GM21825 (cell line): Measurements from ENCODE around the gene RPUSD4.

Experiments used
- ATAC-seq: cut with Tn5 transposase; IDR thresholded peaks from one replicate; pipeline ENCODE4 v1.9.1; 2021; ENCODE audit warnings: mild to moderate bottlenecking, moderate library complexity; ENCODE audit not compliant: unreplicated experiment

Gene RPUSD4

DNA sequence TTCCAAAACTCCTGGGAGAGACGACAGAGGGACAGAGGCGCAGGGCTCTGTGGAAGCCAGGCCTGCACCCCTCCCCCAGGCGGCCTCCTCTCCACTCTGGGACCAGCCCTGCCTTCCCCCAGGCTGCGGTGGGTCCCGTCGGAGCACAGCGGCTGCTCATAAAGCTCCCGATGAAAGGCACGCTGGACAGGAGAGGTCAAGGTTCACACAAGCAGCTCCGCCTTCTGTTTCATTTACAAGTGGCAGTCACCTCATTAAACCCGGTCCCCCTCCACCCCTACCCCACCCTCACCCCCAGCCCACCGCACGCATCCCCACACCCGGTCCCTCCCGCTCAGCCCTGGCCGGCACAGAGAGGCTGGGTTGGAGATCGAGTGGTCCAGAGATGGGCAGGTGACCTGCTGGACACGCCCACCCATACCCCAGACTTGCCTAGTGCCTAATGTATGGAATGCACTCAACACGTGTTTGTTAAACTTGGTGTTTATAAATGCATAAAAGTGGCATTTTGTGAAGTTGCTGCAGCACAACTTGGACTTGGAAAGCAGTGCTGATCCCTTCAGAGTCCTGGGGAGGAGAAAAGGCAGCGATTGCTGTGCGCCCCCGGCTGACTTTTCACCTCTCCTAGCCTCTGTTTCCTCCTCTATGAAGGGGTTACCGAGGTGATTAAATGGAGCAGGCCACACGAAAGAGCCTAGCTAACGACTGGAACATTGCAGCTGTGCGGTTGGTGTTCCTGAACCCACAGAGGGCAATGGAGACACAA is 26.0 kb downstream of the RPUSD4 start:
- no peak for ATAC-seq

DNA sequence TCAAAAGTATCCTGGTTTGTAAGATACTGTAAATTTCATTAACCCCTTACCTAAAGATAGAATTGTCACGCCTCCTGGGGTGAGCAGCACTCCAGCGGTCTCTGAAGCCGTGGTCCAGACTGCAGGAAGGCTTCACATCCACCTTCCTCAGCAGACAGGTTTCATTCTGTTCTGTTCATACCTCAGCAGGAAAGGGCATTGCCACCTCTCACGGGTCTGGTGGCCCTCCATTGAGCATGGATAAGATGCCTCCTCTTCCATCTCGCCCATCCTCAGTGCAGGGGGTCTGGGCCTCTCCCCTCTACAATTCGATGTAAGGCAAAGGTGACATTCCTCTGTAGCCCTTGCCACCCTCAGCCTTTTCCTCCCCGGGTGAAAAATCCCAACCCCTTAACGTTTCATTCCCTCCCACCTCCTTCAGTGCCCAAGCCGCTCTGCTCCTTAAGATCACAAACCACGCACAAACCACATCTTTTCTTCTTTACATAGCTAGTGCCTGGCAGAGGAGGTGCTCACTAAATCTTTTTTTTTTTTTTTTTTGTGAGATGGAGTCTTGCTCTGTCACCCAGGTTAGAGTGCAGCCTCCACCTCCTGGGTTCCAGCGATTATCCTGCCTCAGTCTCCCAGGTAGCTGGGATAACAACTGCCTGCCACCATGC is 28.5 kb downstream of the RPUSD4 start:
- ATAC-seq = no peak

DNA sequence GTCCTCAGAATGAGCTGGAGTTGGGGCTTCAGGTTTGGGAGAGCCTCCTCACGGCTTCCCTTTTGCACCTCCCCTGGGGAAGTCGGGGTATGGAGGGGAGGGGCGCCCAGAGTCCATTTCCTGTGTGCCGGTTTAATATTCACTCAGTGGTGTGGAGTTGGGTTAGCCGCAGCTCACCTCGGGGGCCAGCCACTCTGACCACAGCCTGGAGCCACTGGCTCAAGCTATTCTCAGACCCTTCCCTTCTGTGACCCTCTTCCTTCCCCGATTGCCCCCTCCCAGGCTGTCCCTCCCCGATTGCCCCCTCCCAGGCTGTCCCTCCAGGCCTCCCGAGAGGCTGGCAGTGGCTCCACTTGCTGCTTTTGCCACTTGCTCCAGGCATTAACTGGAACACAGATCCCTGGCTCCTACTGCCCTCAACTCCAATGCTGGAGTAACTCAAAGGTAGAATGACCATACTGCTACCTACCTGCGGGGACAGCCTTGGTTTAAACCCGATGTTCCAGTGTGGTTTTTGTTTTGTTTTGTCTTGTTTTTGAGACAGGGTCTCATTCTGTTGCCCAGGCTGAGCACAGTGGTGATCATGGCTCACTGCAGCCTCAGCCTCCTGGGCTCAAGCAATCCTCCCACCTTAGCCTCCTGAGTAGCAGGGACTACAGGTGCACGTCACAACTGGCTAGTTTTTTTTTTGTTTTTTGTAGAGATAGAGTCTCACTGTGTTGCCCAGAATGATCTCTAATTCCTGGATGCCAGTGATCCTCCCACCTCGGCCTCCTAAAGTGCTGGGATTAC is 29.3 kb downstream of the RPUSD4 start:
- ATAC-seq = peak; percentile 65

- no peak for ATAC-seq
These were observed 34.5 kb downstream of the RPUSD4 start for GRCh38 chr11:126176853-126177470.

GRCh38 chr11:126175393-126175792 is 36.1 kb downstream of the RPUSD4 start:
- no peak for ATAC-seq

GRCh38 chr11:126174816-126175215 is 36.6 kb downstream of the RPUSD4 start:
- no peak for ATAC-seq

DNA sequence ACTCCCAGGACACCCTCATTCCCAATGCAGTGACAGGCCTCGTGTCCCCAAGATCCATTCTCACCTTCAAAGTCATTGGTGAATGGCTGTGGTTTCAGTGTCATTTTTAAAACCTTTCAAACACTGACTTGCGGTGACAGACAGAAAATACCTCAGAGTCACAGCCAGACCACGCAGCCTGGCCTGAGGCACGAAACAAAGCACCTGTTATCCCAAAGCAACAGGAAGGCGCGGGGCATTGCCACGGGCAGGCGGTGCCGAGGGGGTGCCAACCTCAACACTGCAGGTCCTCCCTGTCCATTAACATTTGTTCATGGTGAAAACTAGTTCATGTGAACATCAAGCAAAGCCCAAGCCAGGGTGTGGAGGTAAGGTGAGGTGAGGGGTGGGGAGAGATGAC is 38.2 kb downstream of the RPUSD4 start:
- ATAC-seq = no peak

DNA sequence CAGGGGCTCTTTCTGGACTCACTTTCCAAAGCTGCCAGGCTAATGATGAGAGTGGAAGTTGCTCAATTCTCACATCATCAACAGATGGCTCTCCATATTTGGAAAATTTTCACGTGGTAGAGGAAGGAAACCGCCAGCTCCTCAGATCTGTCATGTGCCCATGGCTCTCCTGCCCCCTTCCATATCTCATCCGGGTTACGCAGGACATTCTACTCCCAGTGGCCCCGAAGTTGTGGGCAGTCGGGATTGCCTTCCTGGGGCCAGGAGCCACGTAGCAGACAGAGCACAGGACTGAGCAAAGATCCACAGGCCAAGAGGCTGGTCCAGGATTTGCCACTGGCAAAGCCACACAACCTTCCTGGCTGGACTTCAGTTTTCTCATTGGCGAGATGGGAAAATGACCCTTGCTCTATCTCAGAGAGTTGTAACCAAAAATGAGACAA is 38.8 kb downstream of the RPUSD4 start:
- ATAC-seq = no peak

GRCh38 chr11:126169291-126169690 is 42.2 kb downstream of the RPUSD4 start:
- ATAC-seq = no peak

GRCh38 chr11:126167488-126167887 is 44.0 kb downstream of the RPUSD4 start:
- ATAC-seq = no peak

- no peak for ATAC-seq
These were observed 45.0 kb downstream of the RPUSD4 start for GRCh38 chr11:126166413-126166812.

DNA sequence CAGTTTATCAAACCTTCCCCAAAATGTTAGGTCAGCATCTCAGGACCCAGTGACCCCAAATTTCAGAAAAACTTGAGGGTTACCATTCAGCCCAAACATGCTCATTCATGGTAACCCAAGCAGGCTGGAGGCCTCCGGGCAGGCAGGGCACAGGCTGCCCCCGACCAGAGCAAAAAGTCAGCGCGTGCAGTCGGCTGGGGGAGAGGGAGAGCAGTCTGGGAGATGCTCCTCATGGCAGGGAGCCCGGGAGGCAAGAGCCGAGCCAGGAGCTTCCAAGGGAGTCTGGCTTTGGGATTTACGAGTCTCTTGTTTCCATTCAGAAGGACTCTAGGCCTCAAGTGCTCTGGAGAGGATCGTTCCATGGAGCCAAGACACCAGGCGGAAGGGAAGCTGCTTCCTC is 45.7 kb downstream of the RPUSD4 start:
- ATAC-seq = no peak

DNA sequence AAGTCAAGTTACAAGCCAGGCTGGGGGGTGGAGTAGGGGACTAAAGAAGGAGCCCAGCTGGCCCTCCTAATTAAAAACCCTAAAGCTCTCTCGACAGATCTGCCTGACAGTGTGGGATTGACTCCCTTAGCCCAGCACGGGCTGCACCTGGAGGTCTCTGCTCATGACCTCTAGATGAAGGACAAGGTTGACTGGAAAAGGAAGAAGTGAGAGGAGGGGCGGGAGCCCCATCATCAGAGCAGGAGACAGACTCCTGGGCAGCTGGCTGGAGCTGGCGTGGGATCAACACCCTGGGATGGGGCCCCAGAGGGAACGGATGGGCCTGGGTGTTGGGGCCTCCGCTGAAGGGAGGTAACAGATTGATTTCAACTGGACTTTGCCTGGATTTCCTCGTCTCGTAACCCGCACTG is 46.1 kb downstream of the RPUSD4 start:
- ATAC-seq = no peak

- ATAC-seq = no peak
These were observed 46.7 kb downstream of the RPUSD4 start for GRCh38 chr11:126164781-126165180.

DNA sequence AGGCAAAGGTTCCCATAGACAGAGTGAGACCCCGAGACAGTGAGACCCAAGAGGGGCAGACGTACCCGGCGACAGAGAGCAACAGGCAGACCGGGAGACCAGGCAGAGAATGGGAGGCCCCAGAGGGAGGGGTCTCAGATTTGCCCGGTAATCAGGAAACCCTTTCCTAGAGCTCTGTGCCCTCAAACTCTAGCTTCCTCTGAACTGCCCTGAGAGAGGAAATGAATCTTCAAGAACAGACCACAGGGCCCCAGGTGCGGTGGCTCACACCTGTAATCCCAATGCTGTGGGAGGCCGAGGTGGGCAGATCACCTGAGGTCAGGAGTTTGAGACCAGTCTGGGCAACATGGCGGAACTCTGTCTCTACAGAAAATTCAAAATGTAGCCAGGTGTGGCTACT is 47.7 kb downstream of the RPUSD4 start:
- ATAC-seq = no peak

DNA sequence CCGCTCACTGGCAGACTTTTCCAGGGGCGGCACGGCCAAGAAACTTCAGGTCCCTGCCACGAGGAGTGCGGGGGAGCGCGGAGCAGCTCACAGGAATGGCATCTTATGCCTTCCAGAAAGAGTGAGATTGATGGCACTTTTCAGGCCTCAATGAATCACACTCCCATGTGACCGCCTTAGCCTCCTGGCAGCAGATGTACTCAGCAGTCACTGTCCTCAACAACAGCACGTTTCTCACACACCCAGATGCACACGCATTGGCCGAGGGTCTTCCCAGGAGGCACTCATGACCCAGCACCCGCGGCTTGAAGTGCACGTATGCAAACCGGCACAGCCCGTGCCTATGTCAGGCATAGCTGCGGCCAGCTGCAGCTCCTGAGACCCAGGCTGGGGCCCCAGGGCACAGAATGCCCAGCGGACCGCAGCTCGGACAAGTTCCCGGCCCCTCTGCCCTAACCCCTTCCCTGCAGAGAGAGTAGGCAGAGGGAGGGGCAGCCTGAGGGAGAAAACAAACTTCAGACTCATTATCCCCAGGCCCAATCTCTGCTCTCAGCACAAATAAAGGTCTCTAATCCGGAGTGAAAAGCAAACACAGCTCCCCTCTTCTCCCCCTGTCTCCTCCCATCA is 48.3 kb downstream of the RPUSD4 start:
- ATAC-seq = no peak

- no peak for ATAC-seq
These were observed 49.0 kb downstream of the RPUSD4 start for GRCh38 chr11:126162306-126163030.

DNA sequence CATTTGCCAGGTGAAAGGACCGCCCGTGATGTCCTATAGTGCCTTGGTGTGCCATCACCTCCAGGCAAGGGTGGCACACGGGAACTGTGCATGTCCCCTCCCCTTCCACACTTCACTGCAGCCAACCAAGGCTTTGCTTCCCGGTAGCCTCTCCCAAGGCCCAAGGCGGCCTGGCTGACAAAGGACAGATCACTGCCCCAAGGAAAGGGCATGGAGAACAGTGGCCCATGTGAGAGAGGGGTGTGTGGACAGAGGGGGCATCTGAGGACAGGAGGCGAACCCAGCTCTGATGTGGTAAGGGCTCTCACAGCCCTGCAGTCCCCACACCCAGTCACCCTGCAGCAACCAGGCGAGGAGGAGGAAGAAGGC is 50.4 kb downstream of the RPUSD4 start:
- ATAC-seq = no peak

- no peak for ATAC-seq
These were observed 51.0 kb downstream of the RPUSD4 start for GRCh38 chr11:126160345-126161022.
